Astrocyte (in vitro differentiated cells and primary cell): ENCODE measurements around the gene FILIP1L.

ENCODE experiments used
- CTCF ChIP-seq: IDR thresholded peaks from 2 replicates; pipeline ENCODE4 v1.5.1; 2011; ENCODE audit warnings: low read depth, mild to moderate bottlenecking, inconsistent platforms, low read length, moderate library complexity; ENCODE audit not compliant: insufficient read depth
- EZH2 ChIP-seq: IDR thresholded peaks from 2 replicates; pipeline ENCODE4 v1.6.1; 2012; ENCODE audit warnings: mild to moderate bottlenecking, low read length, inconsistent platforms; ENCODE audit not compliant: insufficient read depth

- TF ChIP-seq EZH2 (no peak), CTCF (no peak)
These were observed 71.0 kb downstream of the FILIP1L start for GRCh38 chr3:100043271-100043670.
